Activated T-helper 2 cell treated with anti-CD3 and anti-CD28 coated beads, Interferon-gamma antibody, Interleukin-2, Interleukin-4, amounts not matched to agents 10 μg/mL and 5 μg/mL and 100 μg/mL, durations not matched to agents 14 hours and 24 hours and 36 hours (primary cell): ENCODE data around the gene GHRL. TPM values are rescaled to one million over a fixed set of nuclear protein-coding genes. Genes with fewer than 3 reads are reported as not detected.

Source experiments
- DNase-seq: peaks from one replicate; pipeline ENCODE4 v3.0.0; 2021; ENCODE audit warnings: low spot score
- H3K27ac Mint-ChIP-seq: one replicate; pipeline ENCODE4 v1.8.0; 2021; ENCODE audit warnings: mixed read lengths
- H3K27me3 Mint-ChIP-seq: one replicate; pipeline ENCODE4 v1.8.0; 2021; ENCODE audit warnings: low read depth, mixed read lengths
- H3K36me3 Mint-ChIP-seq: one replicate; pipeline ENCODE4 v1.8.0; 2021; ENCODE audit warnings: low read depth, mixed read lengths
- H3K4me1 Mint-ChIP-seq: one replicate; pipeline ENCODE4 v1.8.0; 2021; ENCODE audit warnings: low read depth, mixed read lengths
- H3K4me3 Mint-ChIP-seq: one replicate; pipeline ENCODE4 v1.8.0; 2021; ENCODE audit warnings: low read depth, mild to moderate bottlenecking, moderate library complexity, mixed read lengths
- H3K9me3 Mint-ChIP-seq: one replicate; pipeline ENCODE4 v1.8.0; 2021; ENCODE audit warnings: mixed read lengths
- intact Hi-C: fragments of 100-400 bp; cut with micrococcal nuclease; formaldehyde crosslinking; loops from one replicate; pipeline ENCODE4 v1.15.1; 2023
- total RNA-seq: library from RNA; stranded (reverse); gene quantifications from 2 replicates; pipeline ENCODE4 v1.2.3, GENCODE V29; 2022

The GHRL gene
- total RNA-seq, result 0.98 and 2.1 TPM in 2 replicates

DNA sequence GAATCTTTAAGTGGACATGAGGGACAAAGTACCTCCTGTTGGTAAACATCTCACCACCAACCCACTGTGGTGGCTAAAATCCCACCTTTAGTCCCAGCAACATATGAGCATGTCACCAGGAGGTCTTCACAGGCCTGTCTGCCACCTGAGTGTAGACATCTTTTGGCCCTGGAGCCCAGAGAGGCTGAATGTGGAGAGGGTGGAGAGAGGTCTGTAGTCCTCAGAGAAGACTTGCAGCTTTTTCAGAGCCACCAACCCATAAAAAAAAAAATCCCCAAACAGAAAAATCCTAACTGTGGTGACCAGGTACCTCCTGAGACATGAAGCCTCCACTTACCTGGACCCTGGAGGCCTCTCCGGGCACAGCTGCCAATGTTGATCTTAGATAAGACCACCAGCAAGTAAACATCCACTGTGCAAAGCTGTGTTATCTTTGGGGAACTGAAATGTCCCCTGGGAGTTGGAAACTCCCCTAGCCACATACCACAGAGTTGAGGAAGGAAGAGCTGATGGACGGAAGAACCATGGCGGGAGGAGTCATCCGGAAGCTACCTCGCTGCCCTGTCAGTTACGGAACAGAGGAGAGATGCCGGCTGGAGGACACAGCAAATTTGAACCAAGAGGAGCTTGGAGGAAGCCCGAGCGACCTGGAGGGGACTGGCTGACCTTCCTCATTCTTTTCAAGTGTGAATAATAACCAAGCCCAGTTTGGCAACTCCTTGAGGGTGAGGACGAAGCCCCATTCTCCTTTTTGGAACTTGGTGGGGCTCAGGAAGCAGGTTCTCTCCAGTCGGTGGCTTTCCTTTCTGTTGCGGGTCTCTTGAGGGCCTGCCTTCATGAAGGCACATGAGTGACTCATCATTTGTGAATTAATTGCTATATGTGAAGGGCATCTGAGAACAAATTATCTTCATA, at the start of gene GHRL:
GHRL (minus strand) TSS at position 443 of the 915 bp plus-strand sequence. CDS start 2,767 bp downstream, outside the sequence.
- no peak for DNase-seq
- Mint-ChIP-seq H3K4me3 (no peak within 1 kb of the TSS), H3K27me3 (no peaks in the 10 kb centered on the region), H3K27ac (peak within 1 kb of the TSS; percentile 61), H3K4me1 (peaks cover 13% of the 10 kb centered on the region), H3K36me3 (peaks cover 69% of the 10 kb centered on the region), H3K9me3 (no peaks in the 10 kb centered on the region)
- intact Hi-C loops, result no loop called here

- no peak overlapping the region for H3K27ac Mint-ChIP-seq
- H3K4me1 Mint-ChIP-seq, result no peaks in the 10 kb centered on the region
- H3K27me3 Mint-ChIP-seq, result no peaks in the 10 kb centered on the region
- H3K9me3 Mint-ChIP-seq, result no peaks in the 10 kb centered on the region
- no peak for DNase-seq
- H3K4me3 Mint-ChIP-seq, result no peak overlapping the region
- intact Hi-C loops, result no loop called here
- no peaks in the 10 kb centered on the region for H3K36me3 Mint-ChIP-seq
Measured at GRCh38 chr3:10341901-10342398, 49.2 kb upstream of the GHRL start.

DNA sequence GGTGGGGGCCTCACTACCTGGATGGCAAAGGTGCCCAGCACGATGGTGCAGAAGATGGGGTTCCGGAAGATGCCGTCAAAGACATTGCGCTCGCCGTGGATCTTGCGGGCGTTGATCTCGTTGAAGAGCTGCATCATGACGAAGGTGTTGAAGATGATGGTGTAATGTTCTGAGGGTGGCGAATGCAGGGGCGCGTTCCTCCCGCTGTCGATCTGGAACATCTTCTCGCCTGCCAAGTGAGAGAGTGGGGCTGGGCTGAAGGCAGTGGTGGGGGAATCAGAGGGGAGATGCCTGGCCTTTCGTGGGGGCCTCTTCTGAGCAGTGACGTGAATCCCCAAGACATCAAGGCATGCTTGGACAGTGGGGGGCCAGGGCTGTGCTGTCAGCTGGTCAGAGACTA, 47.7 kb upstream of the GHRL start:
- no peaks in the 10 kb centered on the region for H3K36me3 Mint-ChIP-seq
- no peaks in the 10 kb centered on the region for H3K27me3 Mint-ChIP-seq
- no peaks in the 10 kb centered on the region for H3K9me3 Mint-ChIP-seq
- no peaks in the 10 kb centered on the region for H3K4me1 Mint-ChIP-seq
- no peak overlapping the region for H3K4me3 Mint-ChIP-seq
- no peak for DNase-seq
- intact Hi-C loops, result no loop called here
- H3K27ac Mint-ChIP-seq, result no peak overlapping the region

- Mint-ChIP-seq H3K4me3 (no peak overlapping the region), H3K27ac (no peak overlapping the region), H3K36me3 (no peaks in the 10 kb centered on the region), H3K9me3 (no peaks in the 10 kb centered on the region), H3K27me3 (no peaks in the 10 kb centered on the region), H3K4me1 (peaks cover under 1% of the 10 kb centered on the region)
- no peak for DNase-seq
- intact Hi-C loops, result no loop called here
Measured at GRCh38 chr3:10340046-10340445, 47.3 kb upstream of the GHRL start.

DNA sequence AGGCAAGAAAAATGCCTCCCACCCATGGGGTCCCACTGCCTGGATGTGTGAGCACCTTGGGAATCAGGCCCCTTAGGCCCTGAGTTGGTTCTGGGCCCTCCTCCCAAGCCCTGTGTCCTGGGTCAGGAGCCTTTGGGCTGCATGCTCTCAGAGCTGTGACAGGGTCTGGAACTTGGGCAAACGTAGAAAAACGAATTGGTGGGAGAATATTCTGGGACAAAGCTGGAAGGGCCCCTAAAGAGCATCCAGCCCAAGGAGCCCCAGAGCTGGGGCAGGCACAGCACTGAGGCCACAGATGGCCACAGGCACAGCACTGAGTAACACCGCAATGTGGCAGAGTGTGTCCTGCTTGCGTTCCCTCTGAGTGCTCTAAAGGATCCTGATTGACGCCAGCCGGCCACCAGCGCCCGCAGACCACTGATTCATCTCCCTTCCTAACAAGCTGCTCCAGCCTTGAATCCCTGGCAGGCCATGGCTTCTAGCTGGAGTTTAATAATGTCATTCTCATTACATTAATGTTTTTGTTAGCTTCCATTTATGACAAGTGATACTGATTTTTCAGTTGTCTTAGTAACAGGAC, 46.7 kb upstream of the GHRL start:
- no peak overlapping the region for H3K27ac Mint-ChIP-seq
- peaks cover 3% of the 10 kb centered on the region for H3K4me1 Mint-ChIP-seq
- DNase-seq, result no peak
- H3K27me3 Mint-ChIP-seq, result no peaks in the 10 kb centered on the region
- intact Hi-C loops, result no loop called here
- H3K36me3 Mint-ChIP-seq, result no peaks in the 10 kb centered on the region
- H3K4me3 Mint-ChIP-seq, result no peak overlapping the region
- no peaks in the 10 kb centered on the region for H3K9me3 Mint-ChIP-seq

GRCh38 chr3:10338591-10339353, 46.0 kb upstream of the GHRL start:
- Mint-ChIP-seq H3K36me3 (no peaks in the 10 kb centered on the region), H3K9me3 (no peaks in the 10 kb centered on the region), H3K27ac (no peak overlapping the region), H3K27me3 (no peaks in the 10 kb centered on the region), H3K4me3 (no peak overlapping the region), H3K4me1 (peaks cover 3% of the 10 kb centered on the region)
- intact Hi-C loops, result no loop called here
- no peak for DNase-seq

- Mint-ChIP-seq H3K36me3 (no peaks in the 10 kb centered on the region), H3K27me3 (no peaks in the 10 kb centered on the region), H3K4me1 (peaks cover 3% of the 10 kb centered on the region), H3K9me3 (no peaks in the 10 kb centered on the region), H3K27ac (no peak overlapping the region), H3K4me3 (no peak overlapping the region)
- no peak for DNase-seq
- intact Hi-C loops, result no loop called here
Measured at GRCh38 chr3:10338164-10338470, 45.4 kb upstream of the GHRL start.

DNA sequence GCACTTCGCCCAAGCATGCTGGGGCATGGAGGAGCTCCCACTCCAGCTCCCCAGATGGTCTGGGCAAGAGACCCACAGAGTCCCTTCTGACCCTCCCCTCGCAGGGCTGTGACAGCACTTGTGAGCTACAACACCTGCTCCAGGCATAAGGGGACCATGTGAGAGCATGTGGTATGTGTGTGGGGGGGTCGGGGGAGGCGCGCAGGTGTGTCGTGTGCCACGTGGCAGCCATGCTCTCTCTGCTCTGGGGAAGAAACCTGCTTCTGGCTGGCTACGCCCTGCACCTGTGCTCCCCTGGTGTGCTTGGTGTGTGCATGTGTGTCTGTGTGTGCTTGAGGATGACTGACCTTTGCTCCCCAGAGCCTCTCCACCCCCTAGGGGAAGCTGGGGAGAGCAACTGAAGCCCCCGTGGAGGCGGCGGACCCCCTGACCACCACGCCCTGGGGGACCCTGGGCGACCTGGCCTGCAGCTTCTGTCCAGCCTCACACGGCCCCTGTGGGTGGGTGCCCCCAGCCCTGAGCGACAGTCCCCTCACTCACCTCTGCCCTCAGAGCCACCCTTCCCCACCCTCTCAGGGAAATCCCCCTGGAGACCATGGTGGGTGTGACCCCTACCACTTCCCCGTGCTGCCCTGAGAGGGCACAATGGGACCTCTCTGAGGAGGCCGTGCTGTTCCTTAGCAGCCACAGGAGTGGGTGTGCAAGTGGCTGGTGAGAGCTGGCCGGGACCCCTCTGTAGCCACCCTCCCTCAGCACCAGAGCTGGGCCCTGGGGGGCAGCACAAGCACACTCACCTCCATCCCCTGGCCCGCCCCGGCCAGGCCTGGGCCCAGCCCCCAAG, 44.8 kb upstream of the GHRL start:
- H3K4me1 Mint-ChIP-seq, result peaks cover 3% of the 10 kb centered on the region
- intact Hi-C loops, result no loop called here
- H3K36me3 Mint-ChIP-seq, result no peaks in the 10 kb centered on the region
- H3K27ac Mint-ChIP-seq, result no peak overlapping the region
- no peaks in the 10 kb centered on the region for H3K27me3 Mint-ChIP-seq
- no peaks in the 10 kb centered on the region for H3K9me3 Mint-ChIP-seq
- H3K4me3 Mint-ChIP-seq, result no peak overlapping the region
- DNase-seq, result no peak

- Mint-ChIP-seq H3K9me3 (no peaks in the 10 kb centered on the region), H3K36me3 (no peaks in the 10 kb centered on the region), H3K27me3 (no peaks in the 10 kb centered on the region), H3K27ac (no peak overlapping the region), H3K4me3 (no peak overlapping the region), H3K4me1 (peaks cover 3% of the 10 kb centered on the region)
- intact Hi-C loops, result no loop called here
- DNase-seq, result no peak
Measured at GRCh38 chr3:10336761-10337160, 44.0 kb upstream of the GHRL start.

DNA sequence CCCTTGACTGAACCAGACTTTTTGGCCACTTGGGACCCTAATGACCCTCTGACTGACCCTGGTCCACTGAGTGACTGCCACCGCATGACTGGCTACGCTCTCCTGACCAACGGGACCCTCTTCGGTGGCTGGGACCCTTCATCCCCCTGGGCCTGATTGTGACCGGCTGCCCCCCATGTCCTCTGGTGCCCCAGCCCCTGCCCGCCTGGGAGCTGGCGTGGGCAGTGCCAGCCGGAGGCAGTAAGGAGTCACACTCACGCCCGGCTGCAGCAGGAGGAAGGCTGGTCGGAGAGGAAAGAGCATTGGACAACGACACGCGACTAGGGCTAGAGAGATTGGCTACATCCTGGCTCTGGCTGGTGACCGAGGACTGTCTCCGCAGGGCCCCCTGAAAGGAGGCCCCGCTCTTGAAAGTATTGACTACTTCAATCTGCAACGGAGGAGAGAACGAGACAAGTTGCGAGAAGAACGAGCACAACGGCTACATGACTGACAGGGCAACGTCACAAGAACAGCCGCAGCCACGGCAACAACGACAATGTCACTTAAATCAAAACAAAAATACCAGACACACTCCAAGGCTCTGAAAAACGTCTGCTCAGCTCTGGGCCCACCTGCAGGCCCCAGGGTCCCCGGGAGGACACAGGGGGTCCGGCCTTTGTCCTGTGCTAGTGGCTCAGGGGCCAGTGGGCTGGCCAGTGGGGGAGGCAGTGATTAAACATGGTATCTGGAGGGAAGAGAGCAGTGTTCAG, 43.3 kb upstream of the GHRL start:
- Mint-ChIP-seq H3K4me1 (peaks cover 3% of the 10 kb centered on the region), H3K4me3 (no peak overlapping the region), H3K36me3 (no peaks in the 10 kb centered on the region), H3K9me3 (no peaks in the 10 kb centered on the region), H3K27me3 (peaks cover 1% of the 10 kb centered on the region), H3K27ac (no peak overlapping the region)
- no peak for DNase-seq
- intact Hi-C loops, result no loop called here

DNA sequence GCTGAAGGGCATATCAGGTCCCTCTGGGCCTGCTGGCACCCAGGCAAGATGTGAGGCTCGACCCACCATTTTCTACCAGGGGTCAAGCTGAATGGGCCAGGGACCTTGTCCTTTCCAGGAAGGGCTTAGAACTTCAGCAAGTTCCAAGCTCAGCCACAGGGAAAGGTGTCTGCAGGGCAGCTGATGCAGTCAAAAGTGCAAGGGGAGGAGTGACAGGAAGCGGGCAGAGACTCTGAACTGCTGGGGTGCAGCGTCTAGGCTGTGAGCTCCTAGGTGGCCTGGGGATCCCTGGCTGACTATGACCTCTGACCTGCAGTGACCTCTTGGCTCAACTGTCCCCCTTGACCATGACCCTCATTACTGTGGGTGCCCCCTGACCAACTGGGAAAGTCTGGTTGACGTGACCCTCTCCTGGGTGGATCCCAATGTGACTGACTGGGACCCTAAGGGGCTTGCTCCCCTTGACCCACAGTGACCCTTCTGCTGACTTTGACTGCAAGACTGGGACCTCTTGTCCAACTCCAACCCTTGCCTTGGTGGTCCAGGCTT, 42.5 kb upstream of the GHRL start:
- no peaks in the 10 kb centered on the region for H3K9me3 Mint-ChIP-seq
- peaks cover 3% of the 10 kb centered on the region for H3K4me1 Mint-ChIP-seq
- intact Hi-C loops, result no loop called here
- peaks cover 1% of the 10 kb centered on the region for H3K27me3 Mint-ChIP-seq
- H3K27ac Mint-ChIP-seq, result no peak overlapping the region
- no peak for DNase-seq
- H3K4me3 Mint-ChIP-seq, result no peak overlapping the region
- no peaks in the 10 kb centered on the region for H3K36me3 Mint-ChIP-seq
